HepG2 (cell line): ENCODE data around the gene CCSER2. TPM values are rescaled to one million over a fixed set of nuclear protein-coding genes. Genes with fewer than 3 reads are reported as not detected.
A peak's percentile ranks its signal among the peaks of the same experiment; 100 is the strongest.

Experiments
- CEBPB ChIP-seq: IDR thresholded peaks from 2 replicates; pipeline ENCODE4 v1.6.1; 2011; ENCODE audit warnings: low read depth, low read length, improper control_type of control experiment, borderline replicate concordance
- EP300 ChIP-seq, 3 experiments: sonication (generic) in 1 of 3; formaldehyde crosslinking in 1 of 3; IDR thresholded peaks; 2 replicates each; pipeline versions ENCODE4 v1.5.1 to v1.6.1; 2011 to 2020; ENCODE audit warnings: low read depth in 2 of 3, low read length in 2 of 3, borderline replicate concordance in 1 of 3, improper control_type of control experiment in 1 of 3, mild to moderate bottlenecking in 1 of 3, missing genetic modification reagents in 1 of 3, moderate library complexity in 1 of 3
- FOSL2 ChIP-seq: sonication (generic); formaldehyde crosslinking; IDR thresholded peaks from 2 replicates; pipeline ENCODE4 v1.4.0; 2020; ENCODE audit warnings: missing genetic modification reagents
- NCOR1 ChIP-seq: fragments of 200-600 bp; sonication (generic); IDR thresholded peaks from 2 replicates; pipeline ENCODE4 v1.7.0; 2017; ENCODE audit warnings: antibody characterized with exemption, low read length, borderline replicate concordance
- RAD51 ChIP-seq: fragments of 450-650 bp; IDR thresholded peaks from 2 replicates; pipeline ENCODE4 v1.6.1; 2016; ENCODE audit warnings: borderline replicate concordance
- ZFP62 ChIP-seq: sonication (generic); formaldehyde crosslinking; IDR thresholded peaks from 2 replicates; pipeline ENCODE4 v1.4.0; 2020; ENCODE audit warnings: missing genetic modification reagents
- polyA plus RNA-seq, 8 experiments: library from polyadenylated mRNA; depleted of rRNA in 3 of 8; stranded (reverse) in 7 of 8; unstranded in 1 of 8; fragments of >200 nt; fragmentation: Illumina TruSeq in 4 of 8; extraction: Trizol in 4 of 8; gene quantifications; 2 replicates each; pipeline versions ENCODE4 v1.2.1 to v1.2.3, GENCODE V29; 2011 to 2016; ENCODE audit warnings: low read depth in 4 of 8, missing spikeins in 1 of 8, mixed read lengths in 1 of 8; ENCODE audit not compliant: insufficient read depth in 1 of 8
- total RNA-seq, 5 experiments: library from RNA; depleted of rRNA; stranded (reverse); fragments of >200 nt; fragmentation: Illumina TruSeq; extraction: Trizol; gene quantifications; 2 replicates each; pipeline ENCODE4 v1.2.3, GENCODE V29; 2016; ENCODE audit warnings: low read depth in 1 of 5
- TF ChIP-seq, protein P1 (sequence below), 2 experiments: sonication (generic) in 1 of 2; formaldehyde crosslinking in 1 of 2; IDR thresholded peaks; 2 replicates each; pipeline versions ENCODE4 v1.5.1 to v1.6.1; 2011 to 2020; ENCODE audit warnings: borderline replicate concordance in 1 of 2, low read depth in 1 of 2, low read length in 1 of 2, mild to moderate bottlenecking in 1 of 2, missing genetic modification reagents in 1 of 2, moderate library complexity in 1 of 2
- TF ChIP-seq, protein P2 (sequence below): sonication (generic); formaldehyde crosslinking; IDR thresholded peaks from 2 replicates; pipeline ENCODE4 v1.4.0; 2020; ENCODE audit warnings: mild to moderate bottlenecking, missing genetic modification reagents
- TF ChIP-seq, protein P3 (sequence below): fragments of 450-650 bp; IDR thresholded peaks from 2 replicates; pipeline ENCODE4 v1.6.1; 2016

Gene CCSER2
- total and polyA plus RNA-seq, 2 of the 13 experiments (the other 11 are each of a cell fraction or from before 2014, with no cell fraction given): 13.3 to 17.2 TPM

DNA sequence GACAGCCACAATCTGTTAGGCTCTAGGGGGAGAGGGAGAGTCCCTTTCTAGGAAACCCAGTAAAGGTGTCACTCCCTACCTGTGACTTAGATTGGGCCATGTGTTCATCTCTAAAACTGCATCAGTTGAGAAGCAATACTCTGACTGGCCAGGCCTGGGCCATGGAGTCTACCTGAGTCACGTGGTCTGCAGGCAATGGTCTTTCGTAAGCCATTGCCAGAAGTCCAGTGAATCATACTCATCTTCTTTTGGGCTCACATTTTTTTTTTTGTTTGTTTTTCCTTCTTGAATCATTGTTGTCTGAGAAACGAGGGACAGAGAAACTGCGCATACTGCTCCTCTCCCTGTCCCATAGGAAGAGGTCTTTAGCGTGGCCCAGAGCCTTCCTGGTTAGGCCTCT lies 215.6 kb downstream of the CCSER2 start (continued):
- TF ChIP-seq, protein P1, sequence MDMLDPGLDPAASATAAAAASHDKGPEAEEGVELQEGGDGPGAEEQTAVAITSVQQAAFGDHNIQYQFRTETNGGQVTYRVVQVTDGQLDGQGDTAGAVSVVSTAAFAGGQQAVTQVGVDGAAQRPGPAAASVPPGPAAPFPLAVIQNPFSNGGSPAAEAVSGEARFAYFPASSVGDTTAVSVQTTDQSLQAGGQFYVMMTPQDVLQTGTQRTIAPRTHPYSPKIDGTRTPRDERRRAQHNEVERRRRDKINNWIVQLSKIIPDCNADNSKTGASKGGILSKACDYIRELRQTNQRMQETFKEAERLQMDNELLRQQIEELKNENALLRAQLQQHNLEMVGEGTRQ (IDR thresholded peaks at IDR 0.05; ENCODE audit: low read depth, low read length): peak; percentile 87
- TF ChIP-seq, protein P1 (CRISPR knock-in tag; IDR thresholded peaks at IDR 0.05; ENCODE audit: borderline replicate concordance): peak; percentile 32; the same call in 1 of the 2 replicates
- TF ChIP-seq EP300 (IDR thresholded peaks at IDR 0.05; ENCODE audit: low read depth in 2 of 2, low read length in 2 of 2) (no peak), EP300 (CRISPR knock-in tag; IDR thresholded peaks at IDR 0.05; ENCODE audit: borderline replicate concordance) (no peak), NCOR1 (no peak), FOSL2 (CRISPR knock-in tag) (peak; percentile 82), ZFP62 (no peak), CEBPB (peak; percentile 41; the same call in 1 of the 2 replicates), RAD51 (peak; percentile 89; the same call in 1 of the 2 replicates)
- TF ChIP-seq, protein P2, sequence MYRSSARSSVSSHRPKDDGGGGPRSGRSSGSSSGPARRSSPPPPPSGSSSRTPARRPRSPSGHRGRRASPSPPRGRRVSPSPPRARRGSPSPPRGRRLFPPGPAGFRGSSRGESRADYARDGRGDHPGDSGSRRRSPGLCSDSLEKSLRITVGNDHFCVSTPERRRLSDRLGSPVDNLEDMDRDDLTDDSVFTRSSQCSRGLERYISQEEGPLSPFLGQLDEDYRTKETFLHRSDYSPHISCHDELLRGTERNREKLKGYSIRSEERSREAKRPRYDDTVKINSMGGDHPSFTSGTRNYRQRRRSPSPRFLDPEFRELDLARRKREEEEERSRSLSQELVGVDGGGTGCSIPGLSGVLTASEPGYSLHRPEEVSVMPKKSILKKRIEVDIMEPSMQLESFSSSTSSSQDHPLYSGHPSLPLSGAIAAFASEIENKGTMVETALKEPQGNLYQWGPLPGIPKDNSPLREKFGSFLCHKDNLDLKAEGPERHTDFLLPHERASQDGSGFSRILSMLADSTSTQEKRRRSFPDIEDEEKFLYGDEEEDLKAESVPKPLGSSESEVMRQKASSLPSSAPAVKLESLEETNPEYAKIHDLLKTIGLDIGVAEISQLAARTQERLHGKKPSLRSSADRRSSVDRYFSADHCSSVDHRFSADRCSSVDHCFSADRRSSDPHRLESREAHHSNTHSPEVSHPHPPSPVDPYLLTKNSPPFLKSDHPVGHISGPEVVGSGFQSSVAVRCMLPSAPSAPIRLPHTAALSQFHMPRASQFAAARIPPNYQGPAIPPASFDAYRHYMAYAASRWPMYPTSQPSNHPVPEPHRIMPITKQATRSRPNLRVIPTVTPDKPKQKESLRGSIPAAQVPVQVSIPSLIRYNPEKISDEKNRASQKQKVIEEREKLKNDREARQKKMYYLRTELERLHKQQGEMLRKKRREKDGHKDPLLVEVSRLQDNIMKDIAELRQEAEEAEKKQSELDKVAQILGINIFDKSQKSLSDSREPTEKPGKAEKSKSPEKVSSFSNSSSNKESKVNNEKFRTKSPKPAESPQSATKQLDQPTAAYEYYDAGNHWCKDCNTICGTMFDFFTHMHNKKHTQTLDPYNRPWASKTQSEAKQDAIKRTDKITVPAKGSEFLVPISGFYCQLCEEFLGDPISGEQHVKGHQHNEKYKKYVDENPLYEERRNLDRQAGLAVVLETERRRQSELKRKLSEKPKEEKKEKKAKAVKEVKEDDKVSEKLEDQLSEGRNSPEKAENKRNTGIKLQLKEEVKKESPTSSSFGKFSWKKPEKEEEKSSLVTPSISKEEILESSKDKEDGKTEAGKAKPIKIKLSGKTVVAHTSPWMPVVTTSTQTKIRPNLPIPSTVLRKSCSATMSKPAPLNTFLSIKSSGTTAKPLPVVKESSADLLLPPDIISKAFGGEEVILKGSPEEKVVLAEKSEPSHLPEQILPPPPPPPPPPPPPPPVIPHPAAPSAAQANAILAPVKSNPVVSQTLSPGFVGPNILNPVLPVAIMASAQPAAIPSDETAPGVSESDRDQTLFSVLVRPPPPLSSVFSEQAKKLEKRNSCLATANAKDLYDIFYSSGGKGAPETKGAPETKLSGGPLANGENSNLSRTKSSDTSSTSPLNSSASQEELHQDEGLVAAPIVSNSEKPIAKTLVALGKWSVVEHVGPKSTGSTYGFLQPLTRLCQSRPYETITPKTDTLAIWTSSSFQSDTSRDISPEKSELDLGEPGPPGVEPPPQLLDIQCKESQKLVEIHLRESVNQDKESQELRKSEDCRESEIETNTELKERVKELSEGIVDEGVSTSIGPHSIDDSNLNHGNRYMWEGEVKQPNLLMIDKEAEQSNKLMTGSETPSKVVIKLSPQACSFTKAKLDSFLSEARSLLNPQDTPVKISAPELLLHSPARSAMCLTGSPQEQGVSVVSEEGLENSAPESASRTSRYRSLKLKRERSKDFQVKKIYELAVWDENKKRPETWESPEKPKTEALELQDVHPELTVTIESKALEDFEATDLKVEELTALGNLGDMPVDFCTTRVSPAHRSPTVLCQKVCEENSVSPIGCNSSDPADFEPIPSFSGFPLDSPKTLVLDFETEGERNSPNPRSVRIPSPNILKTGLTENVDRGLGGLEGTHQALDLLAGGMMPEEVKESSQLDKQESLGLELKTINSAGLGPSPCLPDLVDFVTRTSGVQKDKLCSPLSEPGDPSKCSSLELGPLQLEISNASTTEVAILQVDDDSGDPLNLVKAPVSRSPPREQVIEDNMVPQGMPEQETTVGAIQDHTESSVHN (CRISPR knock-in tag): no peak
- TF ChIP-seq, protein P3, sequence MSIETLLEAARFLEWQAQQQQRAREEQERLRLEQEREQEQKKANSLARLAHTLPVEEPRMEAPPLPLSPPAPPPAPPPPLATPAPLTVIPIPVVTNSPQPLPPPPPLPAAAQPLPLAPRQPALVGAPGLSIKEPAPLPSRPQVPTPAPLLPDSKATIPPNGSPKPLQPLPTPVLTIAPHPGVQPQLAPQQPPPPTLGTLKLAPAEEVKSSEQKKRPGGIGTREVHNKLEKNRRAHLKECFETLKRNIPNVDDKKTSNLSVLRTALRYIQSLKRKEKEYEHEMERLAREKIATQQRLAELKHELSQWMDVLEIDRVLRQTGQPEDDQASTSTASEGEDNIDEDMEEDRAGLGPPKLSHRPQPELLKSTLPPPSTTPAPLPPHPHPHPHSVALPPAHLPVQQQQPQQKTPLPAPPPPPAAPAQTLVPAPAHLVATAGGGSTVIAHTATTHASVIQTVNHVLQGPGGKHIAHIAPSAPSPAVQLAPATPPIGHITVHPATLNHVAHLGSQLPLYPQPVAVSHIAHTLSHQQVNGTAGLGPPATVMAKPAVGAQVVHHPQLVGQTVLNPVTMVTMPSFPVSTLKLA: 0 out of 2 replicates have a peak, but pooled peaks have one; percentile 19
